Osteoblast (primary cell): ENCODE results near the gene KAZN. TPM values are rescaled to one million over a fixed set of nuclear protein-coding genes. Genes with fewer than 3 reads are reported as not detected.

Experiments used
- DNase-seq: peaks from one replicate; pipeline ENCODE4 v3.0.0; 2011; ENCODE audit warnings: low spot score, mixed read lengths; ENCODE audit not compliant: insufficient read length; ENCODE audit errors: missing footprints
- H2AFZ ChIP-seq: 2 replicates; pipeline ENCODE4 v1.6.0; 2011; ENCODE audit warnings: mild to moderate bottlenecking, low read length
- H3K27ac ChIP-seq: 2 replicates; pipeline ENCODE4 v1.5.1; 2011; ENCODE audit warnings: mild to moderate bottlenecking, low read depth, low read length, moderate library complexity
- H3K27me3 ChIP-seq: 2 replicates; pipeline ENCODE4 v1.6.0; 2012; ENCODE audit warnings: mild to moderate bottlenecking, control low read depth, inconsistent platforms, low read length, moderate library complexity; ENCODE audit not compliant: insufficient read depth
- H3K36me3 ChIP-seq: 2 replicates; pipeline ENCODE4 v1.5.1; 2011; ENCODE audit warnings: mild to moderate bottlenecking, low read length, control low read depth, moderate library complexity; ENCODE audit not compliant: insufficient read depth
- H3K4me1 ChIP-seq: 2 replicates; pipeline ENCODE4 v1.5.1; 2011; ENCODE audit warnings: mild to moderate bottlenecking, low read length, control low read depth, moderate library complexity; ENCODE audit not compliant: insufficient read depth
- H3K4me2 ChIP-seq: 2 replicates; pipeline ENCODE4 v1.6.0; 2011; ENCODE audit warnings: mild to moderate bottlenecking, low read length; ENCODE audit not compliant: insufficient read depth
- H3K4me3 ChIP-seq: fragments of 200-600 bp; sonication (generic); 3 replicates; pipeline ENCODE4 v1.5.1; 2012; ENCODE audit warnings: mild to moderate bottlenecking, low read length, inconsistent platforms; ENCODE audit not compliant: insufficient read depth
- H3K79me2 ChIP-seq: 2 replicates; pipeline ENCODE4 v1.6.0; 2012; ENCODE audit warnings: mild to moderate bottlenecking, low read length, control low read depth, inconsistent platforms; ENCODE audit not compliant: insufficient read depth
- H3K9me3 ChIP-seq: 2 replicates; pipeline ENCODE4 v1.5.1; 2011; ENCODE audit warnings: low read depth, low read length, control low read depth
- H4K20me1 ChIP-seq: 2 replicates; pipeline ENCODE4 v1.6.0; 2012; ENCODE audit warnings: mild to moderate bottlenecking, low read length, control low read depth; ENCODE audit not compliant: insufficient read depth
- CTCF ChIP-seq: IDR thresholded peaks from 2 replicates; pipeline ENCODE4 v1.5.1; 2011; ENCODE audit warnings: mild to moderate bottlenecking, low read depth, low read length, moderate library complexity; ENCODE audit errors: extremely low read depth
- total RNA-seq: library from RNA; depleted of rRNA; stranded (reverse); fragments of >200 nt; gene quantifications from 2 replicates; pipeline ENCODE4 v1.2.3, GENCODE V29; 2012

The KAZN gene
- total RNA-seq, 1 donor = 9.0 TPM

GRCh38 chr1:14655385-14655784 is 56.9 kb downstream of the KAZN start:
- Histone ChIP-seq H3K36me3 (no peaks in the 10 kb centered on the region), H3K27ac (no peak overlapping the region), H3K27me3 (peaks cover 6% of the 10 kb centered on the region), H4K20me1 (peaks cover 5% of the 10 kb centered on the region), H3K4me3 (no peak overlapping the region), H2AFZ (no peak overlapping the region), H3K79me2 (no peaks in the 10 kb centered on the region), H3K9me3 (no peaks in the 10 kb centered on the region), H3K4me2 (no peak overlapping the region), H3K4me1 (peaks cover 8% of the 10 kb centered on the region)
- TF ChIP-seq CTCF = no peak
- no peak for DNase-seq

DNA sequence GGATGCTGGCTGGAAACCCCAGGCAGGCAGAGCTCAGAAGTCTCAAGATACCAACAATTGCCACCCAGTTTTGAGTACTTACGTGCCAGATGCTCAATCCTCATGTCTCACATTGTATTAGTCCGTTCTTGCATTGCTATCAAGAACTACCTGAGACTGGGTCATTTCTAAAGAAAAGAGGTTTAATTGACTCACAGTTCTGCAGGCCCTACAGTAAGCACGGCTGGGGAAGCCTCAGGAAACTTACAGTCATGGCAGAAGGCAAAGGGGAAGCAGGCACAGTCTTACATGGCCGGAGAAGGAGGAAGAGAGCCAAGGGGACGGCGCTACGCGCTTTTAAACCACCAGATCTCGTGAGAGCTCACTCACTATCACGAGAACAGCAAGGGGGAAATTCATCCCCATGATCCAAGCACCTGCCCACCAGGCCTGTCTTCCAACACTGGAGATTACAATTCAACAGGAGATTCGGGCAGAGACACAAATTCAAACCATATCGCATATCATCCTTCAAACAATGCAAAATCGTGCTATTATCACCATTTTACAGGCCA is 58.0 kb downstream of the KAZN start:
- H3K4me3 ChIP-seq = no peak overlapping the region
- TF ChIP-seq CTCF = no peak
- H3K4me1 ChIP-seq = peaks cover 8% of the 10 kb centered on the region
- no peak overlapping the region for H3K4me2 ChIP-seq
- peaks cover 6% of the 10 kb centered on the region for H3K27me3 ChIP-seq
- no peak overlapping the region for H2AFZ ChIP-seq
- H3K79me2 ChIP-seq = no peaks in the 10 kb centered on the region
- H3K36me3 ChIP-seq = no peaks in the 10 kb centered on the region
- no peaks in the 10 kb centered on the region for H3K9me3 ChIP-seq
- H4K20me1 ChIP-seq = peaks cover 5% of the 10 kb centered on the region
- no peak for DNase-seq
- H3K27ac ChIP-seq = no peak overlapping the region

DNA sequence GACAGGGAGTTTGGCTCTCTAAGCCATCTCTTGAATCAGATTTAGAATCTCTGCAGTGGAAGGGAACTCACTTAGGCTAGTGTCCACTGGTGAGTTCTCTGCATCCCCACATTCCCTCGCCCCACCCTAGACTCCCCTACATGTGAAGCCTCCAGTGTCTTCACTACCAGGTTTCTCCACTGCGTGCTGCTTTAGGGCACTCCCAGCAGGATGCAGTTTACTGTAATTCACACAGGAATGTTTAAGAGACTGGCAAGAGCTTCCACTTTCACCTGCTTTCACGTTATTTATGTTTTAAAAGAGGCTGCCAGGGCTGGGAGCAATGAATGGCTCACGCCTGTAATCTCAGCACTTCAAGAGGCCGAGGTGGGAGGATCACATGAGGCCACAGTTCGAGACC is 60.2 kb downstream of the KAZN start:
- Histone ChIP-seq H3K4me2 (no peak overlapping the region), H3K27ac (no peak overlapping the region), H4K20me1 (peaks cover 5% of the 10 kb centered on the region), H3K79me2 (no peaks in the 10 kb centered on the region), H3K36me3 (no peaks in the 10 kb centered on the region), H3K9me3 (no peaks in the 10 kb centered on the region), H3K4me1 (peaks cover 4% of the 10 kb centered on the region), H3K27me3 (peaks cover 6% of the 10 kb centered on the region), H2AFZ (no peak overlapping the region), H3K4me3 (no peak overlapping the region)
- no peak for TF ChIP-seq CTCF
- no peak for DNase-seq

DNA sequence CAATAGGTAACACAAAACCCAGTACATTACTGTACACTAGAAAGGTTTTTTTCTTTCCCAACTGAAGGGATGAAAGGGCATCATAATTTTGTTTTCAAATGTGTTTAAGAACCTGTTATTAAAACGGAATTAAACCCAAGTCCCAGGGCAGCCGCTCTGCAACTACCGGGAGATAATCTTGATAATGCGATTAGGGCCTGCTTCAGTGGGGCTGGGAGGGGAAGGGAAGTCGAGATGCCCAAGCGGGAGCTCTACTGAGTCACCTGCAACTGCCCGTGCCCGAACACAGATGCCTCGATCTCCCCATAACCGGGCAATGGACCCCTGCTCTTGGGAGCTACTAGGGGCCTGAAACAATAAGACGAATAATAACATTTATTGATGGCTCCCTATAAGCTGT is 61.4 kb downstream of the KAZN start:
- no peak overlapping the region for H3K27ac ChIP-seq
- H3K9me3 ChIP-seq = no peaks in the 10 kb centered on the region
- TF ChIP-seq CTCF = no peak
- no peaks in the 10 kb centered on the region for H3K79me2 ChIP-seq
- H3K27me3 ChIP-seq = peaks cover 6% of the 10 kb centered on the region
- no peak overlapping the region for H3K4me3 ChIP-seq
- H3K36me3 ChIP-seq = no peaks in the 10 kb centered on the region
- no peaks in the 10 kb centered on the region for H3K4me1 ChIP-seq
- H4K20me1 ChIP-seq = peaks cover 5% of the 10 kb centered on the region
- no peak overlapping the region for H2AFZ ChIP-seq
- no peak for DNase-seq
- H3K4me2 ChIP-seq = no peak overlapping the region
